Measurements from ENCODE around the gene COL6A1.
"Not testable (repeated sequence)": the region's sequence is repeated elsewhere in the genome, so short reads cannot be mapped to it uniquely, and the experiment has no call there.

COL6A1 gene

DNA sequence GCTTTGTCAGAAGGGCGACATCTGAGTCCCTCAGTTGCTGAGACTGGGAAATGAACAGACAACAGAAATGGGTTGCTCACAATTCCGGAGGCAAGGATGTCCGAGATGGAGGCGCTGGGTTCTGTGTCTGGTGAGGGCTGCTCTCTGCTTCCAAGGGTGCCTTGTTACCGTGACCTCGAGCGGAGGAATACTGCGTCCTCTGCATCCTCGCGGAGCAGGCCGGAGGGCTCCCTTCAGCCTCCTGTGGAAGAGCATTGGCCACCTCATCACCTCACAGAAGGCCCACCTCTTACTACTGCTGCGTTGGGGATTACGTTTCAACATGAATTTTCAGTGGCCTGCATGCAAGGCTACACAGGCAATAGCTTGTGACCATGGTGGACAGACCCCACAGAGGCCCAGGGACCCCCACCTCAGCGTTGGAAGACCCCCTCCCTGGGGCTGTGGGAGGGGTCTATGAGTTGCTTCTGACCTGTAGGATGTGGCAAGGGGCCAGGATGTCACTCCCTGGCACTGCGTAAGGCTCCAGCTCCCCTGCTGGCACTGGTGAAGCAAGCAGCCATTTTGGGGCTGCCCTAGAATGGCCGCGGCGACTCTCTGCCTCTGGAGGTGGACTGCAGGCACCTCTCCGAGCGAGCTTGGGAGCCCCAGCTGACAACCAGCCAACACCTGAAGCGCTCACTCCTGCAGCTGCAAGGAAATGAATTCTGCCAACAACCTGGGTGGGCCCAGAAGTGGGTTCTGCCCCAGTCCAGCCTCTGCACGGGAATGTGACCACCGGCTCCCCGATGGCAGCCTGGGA lies 36.3 kb upstream of the COL6A1 start:
- no peak for DNase-seq (ENCODE audit: low read depth in 2 of 2)

- DNase-seq (ENCODE audit: low read depth in 2 of 2), result no peak
Measured at GRCh38 chr21:45945868-45946210, 35.7 kb upstream of the COL6A1 start.

DNA sequence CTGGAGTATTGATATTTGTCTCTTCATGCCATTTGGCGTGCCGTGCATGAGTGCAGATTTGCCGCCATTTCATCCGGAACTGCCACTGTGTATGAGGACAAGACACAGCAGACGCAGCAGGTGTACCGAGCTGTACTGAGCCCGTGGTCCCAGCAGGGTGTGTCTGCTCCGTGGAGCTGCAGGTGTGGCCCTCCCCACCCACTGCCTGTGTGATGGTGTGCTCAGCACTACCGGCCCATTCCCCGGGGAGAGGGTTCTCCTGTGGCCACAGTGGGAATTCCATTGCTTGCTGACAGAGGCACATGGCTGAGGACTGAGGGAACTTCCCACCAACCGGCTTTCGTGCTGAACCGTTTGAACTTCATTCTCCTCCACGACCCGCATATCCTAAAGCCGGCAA lies 34.3 kb upstream of the COL6A1 start:
- DNase-seq (ENCODE audit: low read depth in 2 of 2), result no peak

DNA sequence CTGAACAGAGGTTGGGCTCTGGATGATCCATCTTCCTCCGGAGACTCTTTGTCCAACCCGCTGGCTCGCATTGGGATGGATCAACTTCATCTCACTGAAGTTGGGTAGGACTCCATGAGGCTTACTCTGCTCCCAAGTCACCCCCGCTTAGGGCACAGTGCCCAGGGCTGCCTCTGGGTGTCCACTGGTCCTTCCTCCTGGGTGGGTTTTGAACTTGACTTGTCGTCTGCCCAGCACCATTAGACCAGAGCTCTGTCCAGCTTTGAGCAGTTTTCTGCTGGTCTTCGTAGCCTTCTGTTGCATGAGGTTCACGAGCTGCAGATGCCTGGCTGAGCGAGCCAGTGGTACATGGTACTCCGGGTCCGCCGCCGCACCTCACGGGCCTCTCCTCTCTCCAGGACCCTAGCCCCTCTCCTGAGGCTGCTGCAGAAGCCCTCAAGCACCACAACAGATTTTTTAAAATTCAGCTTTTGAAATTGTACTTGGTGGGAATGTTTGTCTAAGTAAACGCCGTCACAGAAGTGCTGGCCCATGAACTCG lies 33.8 kb upstream of the COL6A1 start:
- no peak for DNase-seq (ENCODE audit: low read depth in 2 of 2)

DNA sequence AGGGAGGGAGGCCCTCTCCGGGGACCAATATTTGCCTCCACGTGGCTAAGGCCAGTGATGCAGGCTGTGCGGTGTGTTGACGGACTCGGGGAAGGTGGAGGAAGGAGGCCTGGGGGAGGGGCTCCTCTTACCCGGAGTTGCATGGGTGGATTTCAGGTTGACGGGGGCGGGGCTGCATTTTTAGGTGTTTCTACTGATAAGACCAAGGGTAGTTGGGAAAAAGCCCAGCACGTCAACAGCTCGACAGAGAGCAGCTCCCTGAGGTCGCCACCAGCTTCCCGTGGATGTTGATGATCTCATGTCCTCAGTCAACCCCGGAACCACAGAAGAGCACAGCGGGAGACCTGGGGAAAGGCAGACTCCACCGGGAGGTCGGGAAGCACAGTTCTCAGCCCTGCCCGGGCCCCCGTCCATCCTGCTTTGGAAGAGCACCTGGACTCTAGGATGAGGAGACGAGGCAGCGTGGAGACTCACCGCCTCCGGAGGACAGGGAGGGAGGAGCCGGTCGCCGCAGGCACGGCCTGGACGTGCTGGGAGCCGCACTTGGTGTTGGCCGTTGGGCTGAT lies 32.9 kb upstream of the COL6A1 start:
- DNase-seq (ENCODE audit: low read depth in 2 of 2), result no peak

GRCh38 chr21:45949928-45950739 lies 31.4 kb upstream of the COL6A1 start:
- DNase-seq (ENCODE audit: low read depth in 2 of 2), result no peak

DNA sequence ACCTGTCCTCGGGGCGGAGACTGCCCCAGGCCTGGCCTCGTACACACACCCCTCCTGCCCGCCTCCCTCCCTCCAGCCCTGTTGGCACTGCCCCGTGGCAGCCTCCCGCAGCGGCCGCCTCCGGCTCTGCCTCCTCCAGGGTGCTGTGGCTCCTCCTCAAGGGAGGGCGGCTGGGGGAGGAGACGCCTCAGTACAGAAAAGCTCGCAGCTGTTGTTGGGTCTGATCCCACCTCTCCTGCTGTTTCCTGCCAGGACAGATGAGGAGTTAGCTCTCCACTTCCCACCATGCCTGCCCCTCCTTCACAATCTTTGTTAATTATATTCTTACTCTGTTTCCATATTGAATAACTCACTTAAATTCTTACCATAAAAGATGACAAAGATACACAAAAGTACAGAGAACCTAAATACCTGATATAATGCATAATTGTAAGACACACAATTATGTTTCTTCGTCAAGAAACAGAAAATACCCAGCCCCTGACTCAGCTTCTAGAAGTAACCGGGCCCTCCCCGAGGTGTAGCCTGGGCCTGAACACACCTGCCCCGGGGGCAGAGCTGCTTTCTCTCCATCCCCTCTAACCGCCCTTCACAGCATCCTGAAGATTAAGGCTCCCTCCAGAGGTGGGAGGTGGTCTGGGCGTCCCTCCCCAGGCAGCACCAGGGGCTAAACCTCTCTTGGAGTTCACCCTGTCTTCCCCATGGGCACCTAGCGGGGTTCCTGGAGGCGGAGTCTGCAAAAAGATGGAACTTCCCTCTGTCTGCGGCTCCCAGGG lies 30.6 kb upstream of the COL6A1 start:
- DNase-seq (ENCODE audit: low read depth in 2 of 2), result no peak

- no peak for DNase-seq (ENCODE audit: low read depth in 2 of 2)
Measured at GRCh38 chr21:45951676-45952075, 29.9 kb upstream of the COL6A1 start.

DNA sequence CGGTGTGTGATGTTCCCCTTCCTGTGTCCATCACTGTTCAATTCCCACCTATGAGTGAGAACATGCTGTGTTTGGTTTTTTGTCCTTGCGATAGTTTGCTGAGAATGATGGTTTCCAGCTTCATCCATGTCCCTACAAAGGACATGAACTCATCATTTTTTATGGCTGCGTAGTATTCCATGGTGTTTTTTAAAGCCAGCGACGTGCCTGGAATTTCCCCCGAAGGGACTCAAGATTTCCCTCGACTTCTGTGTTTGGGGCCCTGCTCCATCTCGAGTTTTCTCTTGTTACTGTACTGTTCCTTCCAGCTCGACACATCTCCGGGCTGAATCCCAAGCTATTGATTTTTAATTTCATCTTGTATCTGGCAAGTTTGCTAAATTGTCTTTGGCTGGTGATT lies 29.0 kb upstream of the COL6A1 start:
- DNase-seq (ENCODE audit: low read depth in 2 of 2), result not testable (repeated sequence)

GRCh38 chr21:45952974-45953373 lies 28.6 kb upstream of the COL6A1 start:
- DNase-seq (ENCODE audit: low read depth in 2 of 2), result no peak

DNA sequence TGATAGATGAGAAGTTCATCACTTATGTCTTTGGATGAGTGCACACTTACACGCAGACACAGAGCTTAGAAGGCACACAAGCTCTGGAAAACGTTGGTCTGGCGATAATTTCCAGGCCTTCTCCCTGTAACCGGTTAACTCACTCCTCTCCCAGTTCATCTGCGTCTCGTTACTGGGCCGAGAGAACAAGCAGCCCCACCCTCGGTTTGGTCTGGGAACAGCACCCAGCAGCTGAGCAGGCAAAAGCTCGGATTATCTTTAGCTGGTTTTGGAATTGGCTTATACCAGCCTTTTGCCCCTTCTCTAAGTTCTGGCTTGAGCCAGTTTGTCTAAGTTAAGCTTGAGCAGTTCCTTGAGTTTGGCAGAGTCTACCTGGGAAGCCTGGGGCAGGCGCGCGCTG lies 27.3 kb upstream of the COL6A1 start:
- DNase-seq (ENCODE audit: low read depth in 2 of 2), result no peak

GRCh38 chr21:45954921-45955320 lies 26.6 kb upstream of the COL6A1 start:
- DNase-seq (ENCODE audit: low read depth in 2 of 2), result no peak

DNA sequence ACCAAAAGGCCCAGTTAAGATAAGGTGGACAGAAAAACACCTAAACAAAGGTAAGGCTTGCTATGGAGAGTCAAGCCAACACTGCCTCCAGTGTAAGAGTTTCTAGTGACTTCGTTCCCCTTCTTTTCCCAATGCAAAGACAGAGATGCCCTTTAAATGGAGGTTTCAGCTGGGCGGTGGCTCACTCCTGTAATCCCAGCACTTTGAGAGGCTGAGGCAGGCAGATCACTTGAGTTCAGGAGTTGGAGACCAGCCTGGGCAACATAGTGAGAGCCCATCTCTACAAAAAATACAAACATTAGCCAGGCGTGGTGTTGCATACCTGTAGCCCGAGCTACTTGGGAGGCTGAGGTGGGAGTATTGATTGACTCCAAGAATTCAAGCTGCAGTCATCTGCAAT lies 24.0 kb upstream of the COL6A1 start:
- no peak for DNase-seq (ENCODE audit: low read depth in 2 of 2)

GRCh38 chr21:45957981-45958600 lies 23.5 kb upstream of the COL6A1 start:
- DNase-seq (ENCODE audit: low read depth in 2 of 2), result no peak

GRCh38 chr21:45959182-45959581 lies 22.4 kb upstream of the COL6A1 start:
- DNase-seq (ENCODE audit: low read depth in 2 of 2), result no peak

DNA sequence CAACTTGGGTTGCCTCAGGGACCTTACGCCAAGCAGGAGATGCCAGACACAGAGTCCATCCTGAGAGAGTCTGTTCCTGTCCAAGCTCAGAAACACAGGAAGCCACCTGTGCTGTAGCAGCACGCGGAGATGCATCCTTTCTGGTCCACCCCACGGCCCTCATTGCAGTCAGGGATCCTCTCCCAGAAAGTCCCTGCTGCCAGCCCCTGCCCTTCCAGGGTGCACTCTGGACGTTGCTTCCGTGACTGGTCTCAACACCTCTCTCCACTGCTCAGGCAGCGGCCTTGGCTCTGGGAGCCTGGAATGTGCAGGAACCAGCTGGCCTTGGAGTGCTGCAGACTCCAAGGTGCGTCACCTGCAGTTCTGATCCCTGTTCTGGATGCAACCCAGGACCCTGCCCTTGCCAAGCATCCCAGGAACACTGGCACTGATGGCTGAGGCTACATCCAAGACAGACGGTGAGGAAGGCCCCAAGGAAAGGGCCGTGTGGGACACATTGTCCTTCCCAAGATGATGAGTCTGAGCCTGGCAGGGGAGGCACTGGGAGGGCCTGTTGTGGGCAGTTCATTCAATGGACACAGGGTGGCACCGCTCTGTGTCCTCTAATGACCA lies 21.7 kb upstream of the COL6A1 start:
- DNase-seq (ENCODE audit: low read depth in 2 of 2), result no peak

DNA sequence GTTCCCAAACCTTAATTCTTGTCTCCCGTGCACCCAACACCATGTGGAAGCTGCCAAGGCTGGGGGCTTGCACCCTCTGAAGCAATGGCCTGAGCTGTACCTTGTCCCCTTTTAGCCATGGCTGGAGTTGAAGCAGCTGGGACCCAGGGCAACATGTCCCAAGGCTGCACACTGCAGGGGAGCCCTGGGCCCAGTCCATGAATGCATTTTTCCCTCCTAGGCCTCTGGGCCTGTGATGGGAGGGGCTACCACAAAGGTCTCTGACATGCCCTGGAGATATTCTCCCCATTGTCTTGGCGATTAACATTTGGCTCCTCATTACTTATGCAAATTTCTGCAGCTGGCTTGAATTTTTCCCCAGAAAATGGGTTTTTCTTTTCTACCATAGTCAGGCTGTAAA lies 20.2 kb upstream of the COL6A1 start:
- DNase-seq (ENCODE audit: low read depth in 2 of 2), result not testable (repeated sequence)

GRCh38 chr21:45962531-45963231 lies 18.9 kb upstream of the COL6A1 start:
- no peak for DNase-seq (ENCODE audit: low read depth in 2 of 2)

DNA sequence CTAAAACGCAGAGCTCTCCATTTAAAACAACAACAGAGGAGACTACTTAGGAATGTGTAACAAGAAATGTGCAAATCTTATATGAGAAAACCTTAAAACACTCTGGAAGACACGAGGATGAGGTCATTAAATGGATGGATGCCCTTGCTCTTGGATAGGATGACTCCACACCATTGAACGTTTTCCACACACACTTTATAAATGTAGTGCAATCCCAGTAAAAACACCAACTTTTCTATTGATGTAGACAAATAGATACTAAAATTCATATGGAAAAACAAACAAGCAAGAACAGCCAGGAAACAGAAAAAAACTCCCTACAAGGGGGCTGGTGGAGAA lies 18.4 kb upstream of the COL6A1 start:
- no peak for DNase-seq (ENCODE audit: low read depth in 2 of 2)

GRCh38 chr21:45964649-45965048 lies 16.9 kb upstream of the COL6A1 start:
- DNase-seq (ENCODE audit: low read depth in 2 of 2), result no peak

Data from stimulated activated CD4-positive, alpha-beta T cell treated with anti-CD3 and anti-CD28 coated beads, Interleukin-1b, Interleukin-23, amount 100 ng/mL, for 1 hour (primary cell).